K562 (cell line): ENCODE measurements around the gene SDC3. TPM values are rescaled to one million over a fixed set of nuclear protein-coding genes. Genes with fewer than 3 reads are reported as not detected.

Source experiments
- CHD4 ChIP-seq: fragments of 200-600 bp; sonication (generic); IDR thresholded peaks from 3 replicates; pipeline ENCODE4 v1.6.1; 2012; ENCODE audit warnings: low read depth, mild to moderate bottlenecking, mixed read lengths, low read length, inconsistent platforms; ENCODE audit not compliant: insufficient read depth, insufficient replicate concordance, poor library complexity, severe bottlenecking
- CLOCK ChIP-seq: fragments of 250-450 bp; sonication (Bioruptor Pico); IDR thresholded peaks from 2 replicates; pipeline ENCODE4 v1.4.0; 2020; ENCODE audit warnings: mild to moderate bottlenecking, moderate library complexity, borderline replicate concordance
- ETV5 ChIP-seq: sonication (generic); formaldehyde crosslinking; IDR thresholded peaks from 2 replicates; pipeline ENCODE4 v1.4.0; 2020; ENCODE audit warnings: low read depth, mild to moderate bottlenecking, missing genetic modification reagents
- HSF4 ChIP-seq: fragments of 250-450 bp; sonication (Bioruptor Pico); IDR thresholded peaks from 2 replicates; pipeline ENCODE4 v2.1.2; 2022; ENCODE audit warnings: mild to moderate bottlenecking, moderate library complexity, borderline replicate concordance
- PCBP1 ChIP-seq: fragments of 200-400 bp; formaldehyde crosslinking; IDR thresholded peaks from 2 replicates; pipeline ENCODE4 v1.6.1; 2018; ENCODE audit warnings: mild to moderate bottlenecking, low read depth, low read length; ENCODE audit not compliant: poor library complexity, severe bottlenecking
- RCOR1 ChIP-seq, 2 experiments: IDR thresholded peaks; 2 replicates each; pipeline ENCODE4 v1.6.1; 2012; ENCODE audit warnings: low read depth in 2 of 2, low read length in 2 of 2, borderline replicate concordance in 1 of 2, improper control_type of control experiment in 1 of 2
- TEAD4 ChIP-seq, 2 experiments: sonication (generic) in 1 of 2; formaldehyde crosslinking in 1 of 2; IDR thresholded peaks; 2 replicates each; pipeline versions ENCODE4 v1.6.1 to v1.8.0; 2012 to 2022; ENCODE audit warnings: borderline replicate concordance in 1 of 2, inconsistent platforms in 1 of 2, low read length in 1 of 2, mild to moderate bottlenecking in 1 of 2, missing genetic modification reagents in 1 of 2
- ZNF507 ChIP-seq: conservative IDR thresholded peaks from 2 replicates; pipeline ENCODE4 v1.6.1; 2017; ENCODE audit warnings: missing genetic modification characterization, missing compliant biosample characterization
- ZNF518B ChIP-seq: fragments of 250-450 bp; sonication (Bioruptor Pico); IDR thresholded peaks from 2 replicates; pipeline ENCODE4 v1.5.0; 2021; ENCODE audit warnings: mild to moderate bottlenecking, moderate library complexity
- polyA plus RNA-seq, 8 experiments: library from polyadenylated mRNA; depleted of rRNA in 4 of 8; stranded (reverse) in 5 of 8; unstranded in 3 of 8; fragments of >200 nt; fragmentation: Nextera tagmentation in 2 of 8; fragmentation: Illumina TruSeq in 1 of 8; extraction: Ambion mirVana in 2 of 8; extraction: Trizol in 1 of 8; gene quantifications; 2 replicates each; pipeline versions ENCODE4 v1.2.1 to v1.2.3, GENCODE V29; 2011 to 2014; ENCODE audit warnings: inconsistent platforms in 1 of 8, missing spikeins in 1 of 8
- total RNA-seq, 7 experiments: library from RNA; depleted of rRNA in 6 of 7; stranded (reverse); fragments of >200 nt in 6 of 7; fragmentation: Illumina TruSeq in 2 of 7; extraction: Trizol in 2 of 7; gene quantifications; 2 replicates each; pipeline versions ENCODE4 v1.2.1 to v1.2.3, GENCODE V29; 2011 to 2021; ENCODE audit warnings: low replicate concordance in 1 of 7

The SDC3 gene
- total and polyA plus RNA-seq, 9 of the 15 experiments (the other 6 are each of a cell fraction or from before 2014, with no cell fraction given) = 0.38 to 44.1 (median 12.1) TPM

- TF ChIP-seq ZNF518B = no peak
- TF ChIP-seq CHD4 = no peak
- TF ChIP-seq TEAD4 (IDR thresholded peaks at IDR 0.05; ENCODE audit: low read length) = peak; percentile 73
- no peak; the same call in 1 of the 2 replicates for TF ChIP-seq TEAD4 (CRISPR knock-in tag; IDR thresholded peaks at IDR 0.05; ENCODE audit: borderline replicate concordance)
- TF ChIP-seq RCOR1 (IDR thresholded peaks at IDR 0.05; ENCODE audit: borderline replicate concordance in 1 of 2, low read depth in 2 of 2, low read length in 2 of 2) = no peak
- TF ChIP-seq PCBP1 = no peak
- no peak for TF ChIP-seq HSF4 (CRISPR knock-in tag)
- TF ChIP-seq CLOCK = no peak
- no peak for TF ChIP-seq ETV5
- TF ChIP-seq ZNF507 (tag) = no peak
Observed at GRCh38 chr1:30894508-30894973, 14.0 kb downstream of the SDC3 start (continued).
